Hepatocyte (in vitro differentiated cells): ENCODE data around the gene FBRSL1. TPM values are rescaled to one million over a fixed set of nuclear protein-coding genes. Genes with fewer than 3 reads are reported as not detected.

Experiments used
- DNase-seq: peaks from one replicate; pipeline ENCODE4 v3.0.0-alpha.2; 2016; ENCODE audit warnings: low spot score
- H2AFZ ChIP-seq: fragments of 200-600 bp; sonication (generic); 2 replicates; pipeline ENCODE4 v1.6.0; 2016; ENCODE audit warnings: antibody characterized with exemption, mild to moderate bottlenecking
- H3K27ac ChIP-seq: fragments of 200-600 bp; sonication (generic); 2 replicates; pipeline ENCODE4 v1.5.1; 2016; ENCODE audit warnings: mild to moderate bottlenecking
- H3K27me3 ChIP-seq: fragments of 200-600 bp; sonication (generic); 2 replicates; pipeline ENCODE4 v1.6.1; 2016
- H3K36me3 ChIP-seq: fragments of 200-600 bp; sonication (generic); replicated peaks from 2 replicates; pipeline ENCODE4 v1.5.1; 2016; ENCODE audit warnings: low read depth; ENCODE audit not compliant: insufficient read depth
- H3K4me1 ChIP-seq: fragments of 200-600 bp; sonication (generic); 2 replicates; pipeline ENCODE4 v1.5.1; 2016; ENCODE audit warnings: mild to moderate bottlenecking, moderate library complexity; ENCODE audit not compliant: insufficient read depth
- H3K4me2 ChIP-seq: fragments of 200-600 bp; sonication (generic); 2 replicates; pipeline ENCODE4 v1.6.0; 2016
- H3K4me3 ChIP-seq: fragments of 200-600 bp; sonication (generic); 2 replicates; pipeline ENCODE4 v1.5.1; 2016; ENCODE audit warnings: mild to moderate bottlenecking
- H3K79me2 ChIP-seq: fragments of 200-600 bp; sonication (generic); 2 replicates; pipeline ENCODE4 v1.6.0; 2017; ENCODE audit warnings: mild to moderate bottlenecking
- H3K9me2 ChIP-seq: fragments of 200-600 bp; sonication (generic); replicated peaks from 2 replicates; pipeline ENCODE4 v1.6.0; 2017; ENCODE audit warnings: mild to moderate bottlenecking; ENCODE audit not compliant: insufficient read depth
- H3K9me3 ChIP-seq: fragments of 200-600 bp; sonication (generic); 2 replicates; pipeline ENCODE4 v1.5.1; 2016; ENCODE audit warnings: low read depth, mild to moderate bottlenecking
- H4K20me1 ChIP-seq: fragments of 200-600 bp; sonication (generic); 2 replicates; pipeline ENCODE4 v1.6.0; 2016; ENCODE audit warnings: mild to moderate bottlenecking; ENCODE audit not compliant: insufficient read depth, poor library complexity, severe bottlenecking
- EZH2 ChIP-seq: fragments of 200-600 bp; sonication (generic); IDR thresholded peaks from 2 replicates; pipeline ENCODE4 v1.6.1; 2016; ENCODE audit warnings: antibody characterized with exemption, mild to moderate bottlenecking, borderline replicate concordance
- EZH2phosphoT487 ChIP-seq: fragments of 200-600 bp; sonication (generic); IDR thresholded peaks from one replicate; pipeline ENCODE4 v1.6.1; 2018; ENCODE audit warnings: antibody characterized with exemption, mild to moderate bottlenecking, low read depth, moderate library complexity; ENCODE audit not compliant: unreplicated experiment, severe bottlenecking
- WGBS: methylation state at CpG from one replicate; pipeline ENCODE4 v1.1.6; 2016; ENCODE audit warnings: low lambda C conversion rate; ENCODE audit errors: missing lambda C conversion rate; 5-methylcytosine and 5-hydroxymethylcytosine counted together
- polyA plus RNA-seq: library from polyadenylated mRNA; unstranded; fragments of >200 nt; fragmentation: Nextera tagmentation; extraction: Ambion mirVana; gene quantifications from 2 replicates; pipeline ENCODE4 v1.2.1, GENCODE V29; 2016
- total RNA-seq: library from RNA; depleted of rRNA; stranded (reverse); fragments of >200 nt; gene quantifications from 2 replicates; pipeline ENCODE4 v1.2.3, GENCODE V29; 2014
- TF ChIP-seq, protein P1 (sequence below): fragments of 200-600 bp; sonication (generic); IDR thresholded peaks from 2 replicates; pipeline ENCODE4 v1.5.1; 2016; ENCODE audit warnings: antibody characterized with exemption, mild to moderate bottlenecking; ENCODE audit not compliant: poor library complexity

Gene FBRSL1
- total and polyA plus RNA-seq, 2 experiments from 2014 or later, result 18.5 to 61.1 TPM

GRCh38 chr12:132487311-132487741 is 2.6 kb upstream of the FBRSL1 start:
- Histone ChIP-seq H3K4me2 (no peak overlapping the region), H3K9me2 (no peaks in the 10 kb centered on the region), H4K20me1 (peaks cover 18% of the 10 kb centered on the region), H3K27ac (no peak overlapping the region), H2AFZ (no peak overlapping the region), H3K4me3 (no peak overlapping the region), H3K27me3 (peaks cover 4% of the 10 kb centered on the region), H3K36me3 (no peaks in the 10 kb centered on the region), H3K9me3 (no peaks in the 10 kb centered on the region), H3K4me1 (peaks cover 24% of the 10 kb centered on the region), H3K79me2 (peaks cover 17% of the 10 kb centered on the region)
- no peak for TF ChIP-seq EZH2
- TF ChIP-seq, protein P1, sequence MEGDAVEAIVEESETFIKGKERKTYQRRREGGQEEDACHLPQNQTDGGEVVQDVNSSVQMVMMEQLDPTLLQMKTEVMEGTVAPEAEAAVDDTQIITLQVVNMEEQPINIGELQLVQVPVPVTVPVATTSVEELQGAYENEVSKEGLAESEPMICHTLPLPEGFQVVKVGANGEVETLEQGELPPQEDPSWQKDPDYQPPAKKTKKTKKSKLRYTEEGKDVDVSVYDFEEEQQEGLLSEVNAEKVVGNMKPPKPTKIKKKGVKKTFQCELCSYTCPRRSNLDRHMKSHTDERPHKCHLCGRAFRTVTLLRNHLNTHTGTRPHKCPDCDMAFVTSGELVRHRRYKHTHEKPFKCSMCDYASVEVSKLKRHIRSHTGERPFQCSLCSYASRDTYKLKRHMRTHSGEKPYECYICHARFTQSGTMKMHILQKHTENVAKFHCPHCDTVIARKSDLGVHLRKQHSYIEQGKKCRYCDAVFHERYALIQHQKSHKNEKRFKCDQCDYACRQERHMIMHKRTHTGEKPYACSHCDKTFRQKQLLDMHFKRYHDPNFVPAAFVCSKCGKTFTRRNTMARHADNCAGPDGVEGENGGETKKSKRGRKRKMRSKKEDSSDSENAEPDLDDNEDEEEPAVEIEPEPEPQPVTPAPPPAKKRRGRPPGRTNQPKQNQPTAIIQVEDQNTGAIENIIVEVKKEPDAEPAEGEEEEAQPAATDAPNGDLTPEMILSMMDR, result no peak
- WGBS, result 95% methylated on average over 12 of the region's 14 CpGs
- DNase-seq, result no peak

DNA sequence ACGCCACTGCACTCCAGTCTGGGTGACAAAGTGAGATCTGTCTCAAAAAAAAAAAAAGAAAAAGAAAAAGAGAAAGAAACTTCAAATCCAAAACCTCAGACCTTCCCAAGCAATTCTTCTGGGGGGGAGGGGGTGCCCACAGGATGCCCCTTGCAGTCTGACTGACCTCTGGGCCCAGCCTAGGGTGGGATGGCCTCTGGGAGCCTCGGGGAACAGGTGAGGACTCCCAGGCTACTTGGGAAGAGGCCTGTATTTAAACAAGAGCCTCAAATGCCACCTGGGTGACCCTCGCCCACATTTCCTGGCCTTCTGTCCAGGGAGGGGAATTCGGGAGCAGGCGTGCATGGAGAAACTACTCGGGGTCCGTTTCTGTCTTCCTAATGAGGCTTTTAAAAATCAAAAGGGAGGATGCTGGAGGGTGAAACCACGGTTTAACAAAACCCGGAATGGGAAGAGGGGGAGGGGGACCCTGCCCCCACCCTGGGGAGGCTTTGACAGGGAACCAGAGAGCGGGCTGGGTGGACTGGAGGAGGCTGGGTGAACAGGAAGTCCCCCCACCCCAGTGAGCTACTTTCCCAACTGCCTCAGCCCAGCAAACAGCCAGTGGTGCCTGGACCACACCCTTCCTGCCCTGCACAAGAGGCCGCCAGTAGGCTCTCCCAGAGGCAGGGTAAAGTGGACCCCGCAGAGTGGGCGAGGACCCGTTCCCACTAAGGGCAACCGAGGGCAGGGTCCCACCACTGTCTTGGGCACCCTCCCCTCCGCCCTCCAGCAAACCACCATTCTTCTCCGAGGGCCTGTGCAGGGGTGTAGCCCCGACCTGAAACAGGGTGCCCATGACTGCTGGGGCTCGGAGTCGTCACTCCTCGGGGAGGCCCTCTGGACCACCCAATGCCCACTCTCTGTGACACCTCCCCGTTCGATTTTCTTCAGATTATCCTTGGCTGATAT is 1.5 kb upstream of the FBRSL1 start:
- Histone ChIP-seq H3K4me2 (peak overlapping the region; percentile 99), H2AFZ (no peak overlapping the region), H3K4me1 (peaks cover 35% of the 10 kb centered on the region), H3K36me3 (no peaks in the 10 kb centered on the region), H3K27me3 (no peaks in the 10 kb centered on the region), H3K27ac (no peak overlapping the region), H3K79me2 (peaks cover 28% of the 10 kb centered on the region), H3K4me3 (no peak overlapping the region), H3K9me2 (no peaks in the 10 kb centered on the region), H3K9me3 (no peaks in the 10 kb centered on the region), H4K20me1 (peaks cover 28% of the 10 kb centered on the region)
- no peak for DNase-seq
- WGBS, result 65% methylated on average over 21 of the region's 23 CpGs
- TF ChIP-seq, protein P1, result no peak
- TF ChIP-seq EZH2, result no peak
- no peak for TF ChIP-seq EZH2phosphoT487

GRCh38 chr12:132489078-132489601 is 811 bp upstream of the FBRSL1 start:
- TF ChIP-seq EZH2phosphoT487, result no peak
- TF ChIP-seq EZH2, result no peak
- TF ChIP-seq, protein P1, result no peak
- Histone ChIP-seq H3K9me3 (no peaks in the 10 kb centered on the region), H3K79me2 (peaks cover 35% of the 10 kb centered on the region), H3K4me2 (peak overlapping the region; percentile 99), H3K9me2 (no peaks in the 10 kb centered on the region), H3K36me3 (no peaks in the 10 kb centered on the region), H3K27me3 (no peaks in the 10 kb centered on the region), H2AFZ (peak overlapping the region; percentile 96), H3K27ac (no peak overlapping the region), H3K4me3 (peak overlapping the region; percentile 98), H3K4me1 (peaks cover 42% of the 10 kb centered on the region), H4K20me1 (peaks cover 36% of the 10 kb centered on the region)
- 11% methylated on average over 13 of the region's 46 CpGs for WGBS
- DNase-seq, result peak; percentile 61
